H1 (cell line): ENCODE data around the gene AGBL4. TPM values are rescaled to one million over a fixed set of nuclear protein-coding genes. Genes with fewer than 3 reads are reported as not detected.

Source experiments
- CTCF ChIA-PET: fragments of 300-600 bp; sonication (Branson Sonifier 250); formaldehyde crosslinking; loops from one replicate; lab custom pipeline; 2021; ENCODE audit not compliant: partially characterized antibody; lab: Charles Lee
- POLR2A ChIA-PET: fragments of 300-600 bp; sonication (Branson Sonifier 250); formaldehyde crosslinking; loops from one replicate; lab custom pipeline; 2021; ENCODE audit warnings: inconsistent platforms; ENCODE audit not compliant: partially characterized antibody; lab: Charles Lee
- DNase-seq, 2 experiments: peaks; one replicate each; pipeline versions ENCODE4 v3.0.0 to v3.0.0-alpha.2; 2010 to 2022; ENCODE audit warnings: low spot score in 2 of 2, low read depth in 1 of 2, mixed read lengths in 1 of 2
- FAIRE-seq: peaks from 2 replicates; lab custom pipeline; 2011; peaks lifted over from hg19 to GRCh38; lab: Jason Lieb, UNC
- H2AFZ ChIP-seq: 2 replicates; pipeline ENCODE4 v1.8.1; 2012; ENCODE audit warnings: low read length, inconsistent platforms
- H2AK5ac ChIP-seq: 2 replicates; pipeline ENCODE4 v1.6.1; 2013; ENCODE audit warnings: low read depth, low read length
- H2BK120ac ChIP-seq: replicated peaks from 2 replicates; pipeline ENCODE3; 2013; ENCODE audit warnings: low read depth, low read length, inconsistent platforms
- H2BK12ac ChIP-seq: 2 replicates; pipeline ENCODE4 v1.6.1; 2013; ENCODE audit warnings: low read depth, low read length
- H2BK15ac ChIP-seq: 2 replicates; pipeline ENCODE4 v1.6.1; 2013; ENCODE audit warnings: low read length
- H2BK20ac ChIP-seq: 2 replicates; pipeline ENCODE4 v1.6.1; 2013; ENCODE audit warnings: low read length
- H2BK5ac ChIP-seq: 2 replicates; pipeline ENCODE4 v1.6.1; 2013; ENCODE audit warnings: low read depth, low read length
- H3K14ac ChIP-seq: 2 replicates; pipeline ENCODE4 v1.6.1; 2013; ENCODE audit warnings: inconsistent platforms; ENCODE audit not compliant: insufficient read length
- H3K18ac ChIP-seq: 2 replicates; pipeline ENCODE4 v1.6.1; 2013; ENCODE audit warnings: low read length; ENCODE audit errors: extremely low read depth
- H3K23ac ChIP-seq: 2 replicates; pipeline ENCODE4 v1.6.1; 2013; ENCODE audit warnings: inconsistent platforms; ENCODE audit not compliant: insufficient read length
- H3K23me2 ChIP-seq: 2 replicates; pipeline ENCODE4 v1.6.1; 2013; ENCODE audit warnings: low read depth, low read length
- H3K27ac ChIP-seq: 2 replicates; pipeline ENCODE4 v1.6.1; 2011; ENCODE audit warnings: low read depth, low read length, inconsistent platforms
- H3K27me3 ChIP-seq, 4 experiments: replicated peaks in 1 of 4; 1 replicate in 1 of 4; 2 replicates in 3 of 4; pipeline versions ENCODE4 v1.6.1 to v1.8.1; 2011 to 2013; ENCODE audit warnings: low read length in 3 of 4, mild to moderate bottlenecking in 3 of 4, inconsistent platforms in 2 of 4, mixed read lengths in 2 of 4, moderate library complexity in 1 of 4; ENCODE audit not compliant: control insufficient read depth in 3 of 4, insufficient read depth in 3 of 4; ENCODE audit errors: extremely low read depth in 1 of 4
- H3K36me3 ChIP-seq, 4 experiments: 2 replicates each; pipeline versions ENCODE4 v1.6.1 to v1.8.1; 2011 to 2013; ENCODE audit warnings: mild to moderate bottlenecking in 4 of 4, low read length in 3 of 4, moderate library complexity in 2 of 4, control low read depth in 1 of 4, inconsistent platforms in 1 of 4; ENCODE audit not compliant: insufficient read depth in 4 of 4, control insufficient read depth in 2 of 4
- H3K4ac ChIP-seq: replicated peaks from 2 replicates; pipeline ENCODE3; 2013; ENCODE audit warnings: low read length, low read depth, mixed read lengths, inconsistent platforms; ENCODE audit not compliant: insufficient read length
- H3K4me1 ChIP-seq, 4 experiments: replicated peaks in 1 of 4; 1 replicate in 1 of 4; 2 replicates in 3 of 4; pipeline versions ENCODE4 v1.6.1 to v1.8.1; 2011 to 2013; ENCODE audit warnings: low read length in 3 of 4, inconsistent platforms in 2 of 4, mixed read lengths in 1 of 4; ENCODE audit not compliant: insufficient read depth in 4 of 4, control insufficient read depth in 3 of 4
- H3K4me2 ChIP-seq, 2 experiments: 2 replicates each; pipeline versions ENCODE4 v1.6.1 to v1.8.1; 2011 to 2013; ENCODE audit warnings: low read depth in 2 of 2, low read length in 2 of 2, control low read depth in 1 of 2, inconsistent platforms in 1 of 2, mild to moderate bottlenecking in 1 of 2; ENCODE audit not compliant: insufficient read depth in 1 of 2
- H3K4me3 ChIP-seq, 4 experiments: fragments of 200-600, 300-600 bp in 1 of 4; sonication (generic), shearing (Covaris generic), sonication (Bioruptor Twin) in 1 of 4; 2 replicates each; pipeline versions ENCODE4 v1.5.1 to v1.8.1; 2011 to 2016; ENCODE audit warnings: low read length in 4 of 4, low read depth in 3 of 4, control low read depth in 2 of 4, inconsistent platforms in 2 of 4, mild to moderate bottlenecking in 2 of 4, mixed read lengths in 1 of 4, moderate library complexity in 1 of 4; ENCODE audit not compliant: insufficient read depth in 2 of 4; ENCODE audit errors: extremely low read depth in 1 of 4
- H3K56ac ChIP-seq: replicated peaks from 2 replicates; pipeline ENCODE3; 2013; ENCODE audit warnings: low read depth, mild to moderate bottlenecking, mixed read lengths, low read length, inconsistent platforms; ENCODE audit not compliant: insufficient read length
- H3K79me1 ChIP-seq: 2 replicates; pipeline ENCODE4 v1.6.1; 2013; ENCODE audit warnings: low read depth, low read length, control low read depth
- H3K79me2 ChIP-seq, 2 experiments: 2 replicates each; pipeline versions ENCODE4 v1.6.1 to v1.8.1; 2012 to 2013; ENCODE audit warnings: low read length in 2 of 2, mild to moderate bottlenecking in 2 of 2, inconsistent platforms in 1 of 2; ENCODE audit not compliant: insufficient read depth in 2 of 2, control insufficient read depth in 1 of 2
- H3K9ac ChIP-seq, 4 experiments: replicated peaks in 1 of 4; 1 replicate in 1 of 4; 2 replicates in 3 of 4; pipeline versions ENCODE4 v1.6.1 to v1.8.1; 2011 to 2013; ENCODE audit warnings: low read depth in 3 of 4, low read length in 3 of 4, control low read depth in 2 of 4, mild to moderate bottlenecking in 2 of 4, moderate library complexity in 2 of 4, inconsistent platforms in 1 of 4; ENCODE audit errors: extremely low read depth in 1 of 4
- H3K9me3 ChIP-seq, 2 experiments: 2 replicates each; pipeline versions ENCODE4 v1.6.1 to v1.8.1; 2012 to 2013; ENCODE audit warnings: mild to moderate bottlenecking in 2 of 2, moderate library complexity in 2 of 2, control low read depth in 1 of 2, inconsistent platforms in 1 of 2, low read depth in 1 of 2, low read length in 1 of 2, mixed read lengths in 1 of 2; ENCODE audit not compliant: insufficient read depth in 2 of 2
- H4K20me1 ChIP-seq, 2 experiments: replicated peaks in 1 of 2; 2 replicates each; pipeline versions ENCODE3 to v1.8.1; 2011 to 2013; ENCODE audit warnings: inconsistent platforms in 2 of 2, low read length in 2 of 2, mild to moderate bottlenecking in 1 of 2; ENCODE audit not compliant: insufficient read depth in 2 of 2, control insufficient read depth in 1 of 2
- H4K5ac ChIP-seq: 2 replicates; pipeline ENCODE4 v1.6.1; 2013; ENCODE audit warnings: low read length, low read depth, mixed read lengths, inconsistent platforms; ENCODE audit not compliant: insufficient read length
- H4K8ac ChIP-seq: 2 replicates; pipeline ENCODE4 v1.8.0; 2013; ENCODE audit warnings: mild to moderate bottlenecking, moderate library complexity, low read length, inconsistent platforms; ENCODE audit not compliant: insufficient read depth; ENCODE audit errors: extremely low read depth
- H4K91ac ChIP-seq: replicated peaks from 2 replicates; pipeline ENCODE3; 2013; ENCODE audit warnings: low read length, mixed read lengths, inconsistent platforms; ENCODE audit not compliant: insufficient read length
- ASH2L ChIP-seq: fragments of 200-600, 300-600 bp; sonication (generic); IDR thresholded peaks from one replicate; pipeline ENCODE4 v1.7.1; 2017; ENCODE audit warnings: low read length
- EZH2 ChIP-seq: fragments of 200-600 bp; sonication (generic); IDR thresholded peaks from 2 replicates; pipeline ENCODE4 v1.7.1; 2012; ENCODE audit warnings: low read depth, mild to moderate bottlenecking, moderate library complexity, low read length, inconsistent platforms; ENCODE audit not compliant: severe bottlenecking
- polyA plus RNA-seq, 7 experiments: library from polyadenylated mRNA; depleted of rRNA in 3 of 7; stranded (reverse) in 5 of 7; unstranded in 2 of 7; fragments of >200 nt in 5 of 7; fragments of 200-250 nt in 2 of 7; gene quantifications; 1 replicate in 5 of 7; 2 replicates in 1 of 7; 4 replicates in 1 of 7; pipeline versions ENCODE4 v1.2.1 to v1.2.3, GENCODE V29; 2011 to 2013; ENCODE audit warnings: missing spikeins in 2 of 7, mixed read lengths in 2 of 7
- total RNA-seq: library from RNA; stranded (reverse); fragmentation: NEBNext Ultra II Directional; extraction: Animal tissue kit (Norgen Biotek cat#: 25700); gene quantifications from 2 replicates; pipeline ENCODE4 v1.2.1, GENCODE V29; 2021

Gene AGBL4
- total and polyA plus RNA-seq, 2 of the 8 experiments (the other 6 are each of a cell fraction or from before 2014, with no cell fraction given) = 0.41 to 0.45 TPM

- POLR2A ChIA-PET = no interaction called here
Measured at GRCh38 chr1:48790397-48790796, 1233.4 kb downstream of the AGBL4 start.

More at GRCh38 chr1:48790397-48790796, 1233.4 kb downstream of the AGBL4 start:
- Histone ChIP-seq H2BK20ac (no peak overlapping the region), H3K9ac (no peak overlapping the region), H3K56ac (no peak overlapping the region), H3K4ac (no peak overlapping the region), H3K4me2 (no peak overlapping the region), H3K79me1 (no peaks in the 10 kb centered on the region; the same call in 1 of the 2 replicates), H4K5ac (no peak overlapping the region), H3K4me1 (no peaks in the 10 kb centered on the region; a peak in 1 of 7 replicates), H2AK5ac (no peak overlapping the region), H3K14ac (no peak overlapping the region), H2BK15ac (no peak overlapping the region), H4K91ac (no peak overlapping the region), H4K8ac (no peak overlapping the region), H3K9me3 (no peaks in the 10 kb centered on the region), H3K18ac (no peak overlapping the region), H3K79me2 (no peaks in the 10 kb centered on the region), H4K20me1 (no peaks in the 10 kb centered on the region), H3K27me3 (no peaks in the 10 kb centered on the region), H3K23me2 (no peaks in the 10 kb centered on the region), H2AFZ (no peak overlapping the region), H3K36me3 (no peaks in the 10 kb centered on the region), H3K23ac (no peak overlapping the region), H2BK5ac (no peak overlapping the region), H2BK12ac (no peak overlapping the region), H2BK120ac (no peak overlapping the region), H3K27ac (no peak overlapping the region), H3K4me3 (no peak overlapping the region)
- no peak for TF ChIP-seq EZH2
- no peak for TF ChIP-seq ASH2L
- no peak for DNase-seq
- CTCF ChIA-PET = interaction anchor here (1.2 to 2.0 kb wide), 2 partner anchors 11 to 113 kb away, joined by 3 to 6 read pairs; no protein-coding TSS in a partner anchor
- FAIRE-seq = no peak
